HG03342 (cell line): ENCODE measurements around the gene PLEKHA6.
A peak's percentile ranks its signal among the peaks of the same experiment; 100 is the strongest.

Source experiments
- ATAC-seq: cut with Tn5 transposase; IDR thresholded peaks from one replicate; pipeline ENCODE4 v1.9.1; 2021; ENCODE audit warnings: mild to moderate bottlenecking, moderate library complexity; ENCODE audit not compliant: unreplicated experiment

PLEKHA6 gene, protein sequence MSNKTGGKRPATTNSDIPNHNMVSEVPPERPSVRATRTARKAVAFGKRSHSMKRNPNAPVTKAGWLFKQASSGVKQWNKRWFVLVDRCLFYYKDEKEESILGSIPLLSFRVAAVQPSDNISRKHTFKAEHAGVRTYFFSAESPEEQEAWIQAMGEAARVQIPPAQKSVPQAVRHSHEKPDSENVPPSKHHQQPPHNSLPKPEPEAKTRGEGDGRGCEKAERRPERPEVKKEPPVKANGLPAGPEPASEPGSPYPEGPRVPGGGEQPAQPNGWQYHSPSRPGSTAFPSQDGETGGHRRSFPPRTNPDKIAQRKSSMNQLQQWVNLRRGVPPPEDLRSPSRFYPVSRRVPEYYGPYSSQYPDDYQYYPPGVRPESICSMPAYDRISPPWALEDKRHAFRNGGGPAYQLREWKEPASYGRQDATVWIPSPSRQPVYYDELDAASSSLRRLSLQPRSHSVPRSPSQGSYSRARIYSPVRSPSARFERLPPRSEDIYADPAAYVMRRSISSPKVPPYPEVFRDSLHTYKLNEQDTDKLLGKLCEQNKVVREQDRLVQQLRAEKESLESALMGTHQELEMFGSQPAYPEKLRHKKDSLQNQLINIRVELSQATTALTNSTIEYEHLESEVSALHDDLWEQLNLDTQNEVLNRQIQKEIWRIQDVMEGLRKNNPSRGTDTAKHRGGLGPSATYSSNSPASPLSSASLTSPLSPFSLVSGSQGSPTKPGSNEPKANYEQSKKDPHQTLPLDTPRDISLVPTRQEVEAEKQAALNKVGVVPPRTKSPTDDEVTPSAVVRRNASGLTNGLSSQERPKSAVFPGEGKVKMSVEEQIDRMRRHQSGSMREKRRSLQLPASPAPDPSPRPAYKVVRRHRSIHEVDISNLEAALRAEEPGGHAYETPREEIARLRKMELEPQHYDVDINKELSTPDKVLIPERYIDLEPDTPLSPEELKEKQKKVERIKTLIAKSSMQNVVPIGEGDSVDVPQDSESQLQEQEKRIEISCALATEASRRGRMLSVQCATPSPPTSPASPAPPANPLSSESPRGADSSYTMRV

DNA sequence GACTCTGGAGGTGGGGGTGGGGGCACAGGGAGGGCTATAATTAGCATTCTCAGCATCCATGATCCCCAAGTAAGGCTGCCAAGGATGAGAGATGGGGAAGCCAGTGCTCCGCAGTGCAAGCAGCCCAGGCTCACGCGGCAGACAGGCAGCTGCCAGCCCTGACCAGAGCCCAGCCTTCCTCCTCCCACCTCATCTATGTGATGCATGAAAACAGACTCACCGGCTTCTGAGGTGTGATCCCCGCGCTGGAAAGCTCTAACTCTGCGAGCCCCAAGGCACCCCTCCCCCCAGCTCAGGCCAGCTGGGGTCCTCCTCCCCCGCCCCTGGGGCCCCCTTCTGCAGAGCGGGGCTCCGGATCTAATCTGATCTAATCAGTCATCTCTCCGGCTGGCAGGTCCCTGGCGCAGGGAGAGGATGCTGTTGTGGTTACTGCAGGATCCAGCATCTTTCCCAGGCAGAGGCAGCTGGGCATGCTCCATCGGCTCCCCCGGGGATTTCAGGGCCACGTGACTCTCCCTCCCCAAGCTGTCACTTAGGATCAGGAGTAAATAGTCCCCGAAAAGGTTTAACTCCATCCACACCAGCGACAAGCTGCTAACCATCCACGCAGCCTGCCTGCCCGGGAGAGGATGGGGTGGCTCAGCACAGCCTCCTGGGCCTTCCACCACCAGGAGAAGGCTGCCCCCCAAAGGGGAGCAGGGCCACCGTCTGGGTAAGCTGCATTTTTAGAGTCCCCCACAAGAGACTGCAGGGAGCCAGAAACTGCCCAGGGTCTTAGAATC is at the start of gene PLEKHA6:
Gene PLEKHA6, minus strand, starts transcription at position 456 of the 782 bp plus-strand sequence. CDS start 86,202 bp downstream, outside the sequence.
- no peak for ATAC-seq

DNA sequence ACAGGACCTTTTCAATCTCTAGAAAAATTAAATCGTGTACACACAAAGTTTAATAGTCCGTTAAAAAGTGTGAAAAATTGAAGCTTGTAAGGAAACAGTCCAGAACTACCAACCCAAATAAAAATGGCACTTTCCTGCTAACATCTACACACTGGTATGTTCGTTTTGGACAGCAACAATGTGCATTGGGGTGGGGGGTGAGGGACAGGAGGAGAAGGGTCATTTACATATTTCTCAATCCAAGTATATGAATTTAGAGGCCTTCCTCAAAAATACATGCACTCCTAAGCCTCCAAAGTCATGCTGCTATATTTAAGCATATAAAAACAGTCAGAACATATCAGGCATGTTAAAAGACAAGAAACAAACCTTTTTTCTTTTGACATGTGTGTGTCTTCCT is 49.4 kb upstream of the PLEKHA6 start:
- ATAC-seq, result no peak

DNA sequence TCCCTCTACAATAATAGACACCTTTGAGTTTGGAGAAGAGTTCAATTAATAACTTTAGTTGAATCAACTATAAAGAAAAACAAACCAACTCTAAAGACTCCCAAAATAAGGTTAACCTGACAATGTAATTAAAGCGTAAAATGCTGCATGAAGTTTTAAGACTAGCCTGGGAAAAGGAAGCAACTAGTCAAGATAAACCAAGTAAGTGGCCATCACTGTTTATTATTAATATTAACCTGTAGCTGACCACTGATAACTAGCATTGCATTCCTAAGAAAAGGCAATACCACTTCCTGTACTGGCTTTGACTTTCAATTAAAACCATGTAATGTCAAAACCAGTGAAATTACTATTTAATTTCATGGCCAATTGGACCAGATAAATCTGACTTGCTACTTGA is 48.9 kb upstream of the PLEKHA6 start:
- no peak for ATAC-seq

DNA sequence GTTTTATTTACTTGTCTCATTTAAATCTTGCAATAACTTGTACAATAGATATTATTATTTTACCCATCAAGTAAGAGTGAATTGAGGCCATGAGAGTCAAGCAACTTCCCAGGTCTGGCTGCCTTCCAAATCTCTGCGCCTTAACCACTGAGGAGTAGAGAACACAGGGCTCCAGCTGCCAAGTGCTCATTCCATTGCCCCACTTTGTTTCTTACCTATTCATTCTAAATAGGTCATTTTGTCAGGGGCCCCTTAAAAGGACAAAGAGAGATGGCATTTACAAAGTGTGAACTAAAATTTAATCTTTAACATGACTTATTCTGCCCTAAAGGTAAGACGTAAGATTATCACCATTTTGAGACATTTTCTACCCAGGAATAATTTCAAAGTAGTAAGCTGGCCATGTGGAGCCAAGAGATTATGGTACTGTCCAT is 48.4 kb upstream of the PLEKHA6 start:
- ATAC-seq, result no peak

DNA sequence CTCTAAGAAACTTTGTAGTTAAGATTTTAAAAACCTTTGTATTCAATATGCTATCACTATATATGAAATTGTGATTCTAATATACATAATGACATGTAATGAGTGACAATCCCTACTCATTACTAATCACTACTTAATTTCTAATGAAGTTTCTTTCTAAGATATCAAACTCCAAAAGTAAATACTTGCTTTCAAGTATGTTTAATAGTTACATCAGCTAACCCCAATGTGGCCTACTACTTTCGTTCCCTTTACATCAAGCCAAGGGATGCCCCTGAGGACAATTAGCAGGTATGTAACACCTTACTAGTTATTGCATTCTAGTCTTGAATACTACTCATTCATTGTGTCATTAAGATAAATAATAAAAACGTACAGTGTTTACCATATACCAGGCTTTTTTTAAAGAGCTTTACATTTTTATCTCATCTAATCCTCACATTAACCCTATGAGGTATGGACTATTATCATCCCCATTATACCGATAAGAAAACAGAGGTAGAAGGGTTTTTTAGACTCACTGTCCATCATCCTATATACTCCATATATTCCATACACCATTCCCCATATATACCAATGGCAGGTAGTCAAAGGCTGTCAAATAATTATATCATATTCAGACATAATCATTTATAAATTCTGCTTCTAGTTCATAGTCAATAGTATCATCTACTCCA is 47.7 kb upstream of the PLEKHA6 start:
- ATAC-seq, result no peak

DNA sequence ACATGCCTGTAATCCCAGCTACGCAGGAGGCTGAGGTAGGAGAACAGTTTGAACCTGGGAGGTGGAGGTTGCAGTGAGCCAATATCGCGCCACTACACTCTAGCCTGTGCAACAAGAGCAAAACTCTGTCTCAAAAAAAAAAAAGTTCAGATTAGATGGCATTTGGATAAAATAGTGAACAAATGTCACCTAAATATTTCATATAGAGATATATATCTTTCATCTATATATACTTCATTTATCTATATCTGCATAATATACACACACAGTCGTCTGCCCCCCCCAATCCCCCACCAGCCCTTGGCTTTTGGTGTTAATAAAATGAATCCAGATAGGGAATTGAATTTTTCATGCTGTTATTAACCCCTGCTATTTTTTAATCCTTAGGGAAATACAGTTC is 46.9 kb upstream of the PLEKHA6 start:
- ATAC-seq, result no peak

DNA sequence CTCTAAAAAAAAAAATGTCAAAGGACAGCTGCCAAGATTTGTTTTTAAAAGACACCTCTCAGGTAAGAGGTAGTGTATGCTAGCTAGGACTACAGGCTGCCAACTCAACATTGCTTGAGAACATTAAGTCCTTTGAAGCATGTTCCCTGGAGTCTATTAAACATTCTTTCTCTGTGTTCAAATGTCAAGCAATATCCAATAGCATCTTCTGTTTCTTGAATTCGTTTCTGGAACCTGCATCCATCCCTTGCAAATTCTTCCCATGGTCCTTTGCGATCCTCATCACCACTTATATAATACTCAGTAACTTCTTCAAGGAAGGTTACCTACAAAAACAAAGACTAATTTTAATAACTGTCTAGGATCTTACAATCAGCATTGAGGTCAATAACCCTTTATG is 46.3 kb upstream of the PLEKHA6 start:
- no peak for ATAC-seq

DNA sequence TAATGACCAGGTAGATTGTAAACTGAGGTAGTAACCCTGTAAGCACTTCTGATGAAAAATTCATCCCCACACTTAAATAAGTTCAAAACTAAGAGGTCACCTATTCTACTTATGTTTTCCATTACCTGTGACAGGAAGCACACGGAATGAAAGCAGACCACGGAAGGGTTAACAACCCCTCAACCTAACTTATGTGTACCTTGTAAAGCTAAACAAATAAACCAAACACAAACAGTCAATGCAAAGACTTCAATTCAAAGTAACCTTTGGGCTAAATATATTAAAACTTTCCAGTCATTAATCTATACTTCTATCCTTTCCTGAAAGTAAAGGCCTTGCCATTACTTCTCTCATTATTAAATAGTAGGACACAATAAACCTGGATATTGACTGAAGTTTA is 44.9 kb upstream of the PLEKHA6 start:
- no peak for ATAC-seq

DNA sequence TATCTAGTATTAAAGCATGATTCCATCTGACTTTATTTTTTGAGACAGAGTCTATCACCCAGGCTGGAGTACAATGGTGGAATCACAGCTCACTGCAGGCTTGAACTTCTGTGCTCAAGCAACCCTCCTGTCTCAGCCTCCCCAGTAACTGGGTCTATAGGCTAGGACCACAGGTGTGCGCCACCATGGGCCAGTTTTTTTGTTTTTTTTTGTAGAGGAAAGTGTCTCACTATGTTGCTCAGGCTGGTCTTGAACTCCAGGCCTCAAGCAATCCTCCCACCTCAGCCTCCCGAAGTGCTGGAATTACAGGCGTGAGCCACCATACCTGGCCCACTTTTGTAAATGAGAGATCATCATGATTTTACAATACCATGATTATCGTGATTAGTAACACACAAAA is 42.7 kb upstream of the PLEKHA6 start:
- ATAC-seq, result no peak

DNA sequence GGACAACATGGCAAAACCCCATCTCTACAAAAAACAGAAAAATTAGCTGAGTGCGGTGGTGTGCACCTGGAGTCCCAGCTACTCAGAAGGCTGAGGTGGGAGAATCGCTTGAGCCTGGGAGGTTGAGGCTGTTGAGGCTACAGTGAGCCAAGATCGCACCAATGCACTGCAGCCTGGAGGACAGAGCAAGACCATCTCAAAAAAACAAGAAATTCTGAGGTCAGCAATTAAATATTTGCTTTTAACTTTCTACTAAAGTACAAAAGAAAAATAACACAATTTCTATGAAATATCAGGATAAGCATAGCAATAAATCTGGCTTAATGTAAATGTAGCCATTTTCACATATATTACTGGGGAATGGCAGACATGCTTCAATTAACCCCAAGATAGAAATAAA is 42.0 kb upstream of the PLEKHA6 start:
- ATAC-seq, result no peak

DNA sequence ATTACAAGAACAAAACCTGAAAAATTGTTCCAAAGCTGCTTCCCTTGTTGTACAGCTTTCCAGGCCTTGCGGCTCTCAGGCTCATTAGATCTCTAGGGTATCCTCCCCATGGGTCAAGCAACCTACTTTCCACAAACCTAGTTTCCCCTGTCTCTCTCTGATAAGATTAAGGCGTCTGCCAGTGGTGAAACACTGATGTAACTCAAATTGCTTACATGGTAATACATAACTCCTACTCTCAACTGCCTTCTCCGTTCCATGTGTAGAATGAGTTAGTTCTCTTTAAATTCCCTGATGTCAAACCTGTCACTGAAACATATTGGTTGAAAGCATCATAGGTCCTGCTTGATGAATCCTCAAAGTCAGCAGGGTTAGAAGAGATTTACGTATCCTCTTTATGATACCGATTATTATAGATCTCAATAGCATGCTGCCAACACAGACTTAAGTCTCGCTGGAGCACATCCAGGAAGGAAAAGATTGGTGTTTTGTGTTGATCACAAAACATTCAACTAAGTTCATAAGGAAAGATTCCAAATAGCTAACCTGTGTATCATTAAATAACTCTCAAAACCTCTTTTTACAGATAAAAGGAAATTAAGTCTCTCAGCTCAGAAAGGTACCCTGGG is 41.3 kb upstream of the PLEKHA6 start:
- ATAC-seq, result no peak

DNA sequence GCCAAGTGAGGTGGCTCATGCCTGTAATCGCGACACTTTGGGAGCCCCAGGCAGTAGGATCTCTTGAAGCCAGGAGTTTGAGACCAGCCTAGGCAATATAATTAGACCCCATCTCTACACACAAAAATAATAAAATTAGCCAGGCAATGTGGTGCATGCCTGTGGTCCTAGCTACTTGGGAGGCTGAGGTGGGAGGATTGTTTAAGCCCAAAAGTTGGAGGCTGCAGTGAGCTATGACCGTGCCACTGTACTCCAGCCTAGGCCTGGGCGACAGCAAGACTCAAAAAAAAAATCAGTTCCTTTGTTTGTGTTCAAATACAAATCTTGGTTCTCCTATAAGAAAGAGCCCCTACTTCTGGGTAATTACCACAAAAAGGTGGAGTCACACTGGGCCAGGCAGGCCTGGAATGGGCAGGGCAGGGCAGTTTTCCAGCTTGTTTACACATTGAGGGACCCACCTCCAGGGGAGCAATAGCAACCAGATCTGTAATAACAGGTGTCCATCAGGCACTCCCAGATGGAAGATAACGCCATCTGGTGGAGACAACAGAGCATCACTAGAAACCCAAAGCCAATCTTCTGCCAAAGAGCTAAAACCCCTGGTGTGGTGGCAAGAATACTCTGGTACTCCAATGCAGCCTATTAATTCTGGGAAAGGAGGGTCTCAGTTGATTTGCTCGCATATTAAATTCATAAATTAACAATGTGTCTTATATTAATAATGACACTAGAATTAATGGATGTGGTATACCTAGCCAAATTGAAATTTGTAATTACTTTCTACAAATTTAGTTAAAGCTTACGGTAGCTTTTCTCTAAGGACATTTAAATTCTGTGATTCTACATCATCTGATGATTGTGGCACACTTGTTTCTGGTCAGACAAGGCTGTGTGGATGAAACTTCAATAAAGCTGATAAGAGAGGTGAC is 38.7 kb upstream of the PLEKHA6 start:
- peak; percentile 90 for ATAC-seq

DNA sequence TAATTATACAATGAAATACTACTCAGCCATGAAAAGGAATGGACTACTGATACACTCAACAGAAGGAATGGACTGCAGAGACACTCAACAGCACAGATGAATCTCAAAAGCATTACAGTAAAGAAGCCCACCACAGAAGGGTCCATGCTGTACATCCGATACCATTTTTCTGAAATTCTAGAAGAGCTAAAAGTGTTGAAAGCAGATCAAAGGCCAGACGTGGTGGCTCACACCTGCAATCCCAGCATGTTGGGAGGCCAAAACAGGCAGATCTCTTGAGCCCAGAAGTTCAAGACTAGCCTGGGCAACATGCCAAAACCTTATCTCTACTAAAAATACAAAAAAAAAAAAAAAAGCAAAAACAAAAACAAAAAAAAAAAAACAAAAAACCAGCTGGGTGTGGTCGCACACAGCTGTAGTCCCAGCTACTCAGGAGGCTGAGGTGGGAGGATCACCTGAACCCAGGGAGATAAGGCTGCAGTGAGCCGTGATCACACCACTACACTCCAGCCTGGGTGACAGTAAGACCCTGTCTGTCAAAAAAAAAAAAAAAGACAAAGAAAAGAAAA is 36.4 kb upstream of the PLEKHA6 start:
- ATAC-seq, result no peak

DNA sequence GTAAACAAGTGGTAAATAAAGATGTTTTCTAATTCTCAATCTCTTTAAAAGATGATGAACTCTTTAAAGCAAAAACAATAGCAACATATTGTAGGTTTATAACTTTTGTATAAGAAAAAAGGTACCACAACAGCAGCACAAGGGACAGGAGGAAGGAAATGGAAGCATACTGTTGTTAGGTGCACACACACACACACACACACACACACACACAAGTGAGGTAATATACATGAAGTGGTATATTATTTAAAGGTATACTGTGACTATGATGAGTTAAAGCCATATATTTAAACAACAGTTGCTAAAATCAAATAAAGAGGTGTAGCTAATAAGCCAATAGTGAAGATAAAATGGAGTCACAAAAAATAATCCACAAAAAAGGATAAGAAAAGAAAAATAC is 31.9 kb upstream of the PLEKHA6 start:
- no peak for ATAC-seq

DNA sequence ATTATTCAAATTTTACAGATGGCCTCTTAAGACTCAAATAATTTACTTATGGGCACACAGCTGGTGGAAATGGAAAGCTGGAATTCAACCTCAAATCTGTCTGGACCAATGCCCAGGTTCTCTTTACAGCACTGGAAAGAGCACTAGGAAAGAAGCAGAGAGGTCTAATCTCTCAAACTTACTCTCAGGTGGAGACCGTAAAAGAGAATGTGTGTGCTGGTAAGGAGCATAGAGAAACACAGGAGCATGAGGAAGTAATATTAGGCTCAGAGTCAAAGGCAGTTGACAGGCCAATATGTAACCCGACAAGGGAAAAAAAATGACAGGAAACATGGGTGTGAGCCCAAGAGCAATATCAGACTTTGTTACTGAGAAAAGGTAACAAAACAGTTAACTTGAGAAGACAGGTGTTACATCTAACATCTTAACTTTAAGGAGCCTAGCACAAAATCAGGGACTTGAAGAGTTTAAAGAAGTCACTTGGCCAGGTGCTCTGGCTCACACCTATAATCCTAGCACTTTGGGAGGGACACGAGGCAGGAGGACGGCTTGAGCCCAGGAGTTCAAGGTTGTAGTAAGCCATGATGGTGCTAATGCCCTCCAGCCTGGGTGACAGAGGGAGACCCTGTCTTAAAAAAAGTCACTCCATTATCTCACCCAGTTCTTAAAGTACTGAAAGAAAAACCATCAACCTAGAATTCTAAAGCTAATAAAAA is 31.2 kb upstream of the PLEKHA6 start:
- no peak for ATAC-seq

DNA sequence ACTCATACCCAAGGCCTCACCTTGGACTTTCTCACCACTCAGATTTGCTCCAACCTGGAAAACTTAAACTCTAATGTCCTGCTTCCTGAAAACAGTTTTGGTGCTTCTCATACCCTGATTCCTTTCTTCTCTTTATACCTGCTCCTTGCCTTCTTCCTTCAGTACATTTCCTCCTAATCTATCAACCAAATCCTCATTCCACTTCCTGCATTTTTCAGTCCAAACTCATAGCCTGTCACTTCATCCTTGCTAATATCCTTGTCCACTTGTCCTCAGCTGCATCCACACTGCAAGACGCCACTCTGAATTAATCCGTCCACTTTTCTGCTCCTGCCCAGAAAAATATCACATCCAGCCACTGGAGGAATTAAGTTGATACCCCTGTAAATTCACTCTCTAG is 26.0 kb upstream of the PLEKHA6 start:
- ATAC-seq, result no peak

DNA sequence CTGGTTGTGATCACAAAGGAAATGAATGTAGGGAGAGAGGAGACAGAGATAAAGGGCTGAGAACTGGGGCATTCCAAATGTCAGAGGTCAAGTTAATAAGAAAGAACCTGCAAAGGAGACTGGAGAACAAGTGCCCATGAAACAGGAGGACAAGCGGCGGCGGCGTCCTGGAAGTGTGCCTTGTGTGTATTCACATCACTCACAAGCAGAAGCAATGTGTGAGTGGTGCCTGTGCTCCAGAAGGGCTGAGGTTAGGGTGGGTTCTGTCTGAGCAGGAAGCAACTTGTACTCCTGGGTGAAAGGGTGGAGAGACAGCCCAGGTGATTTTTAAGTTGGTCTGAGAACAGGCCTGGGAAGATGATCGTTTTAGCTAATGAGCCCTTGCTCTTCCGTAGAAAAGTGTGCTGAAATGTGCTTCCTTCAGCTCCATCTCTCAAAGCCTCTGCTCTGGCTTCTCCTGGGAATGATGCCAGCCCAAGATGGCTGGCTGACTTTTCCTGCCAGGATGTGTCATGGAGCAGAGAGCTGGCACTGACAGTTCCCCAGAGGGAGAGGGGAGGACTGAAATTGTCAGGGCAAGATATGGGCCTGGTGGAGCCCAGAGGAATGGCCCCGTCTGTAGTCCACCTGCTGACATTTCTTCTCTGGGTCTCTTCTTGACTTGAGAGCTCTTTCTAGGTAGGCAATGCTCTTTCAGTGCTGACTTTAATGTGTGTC is 25.1 kb upstream of the PLEKHA6 start:
- no peak for ATAC-seq
